Measurements from ENCODE around the gene OR4C11. TPM values are rescaled to one million over a fixed set of nuclear protein-coding genes. Genes with fewer than 3 reads are reported as not detected.

Gene OR4C11, protein sequence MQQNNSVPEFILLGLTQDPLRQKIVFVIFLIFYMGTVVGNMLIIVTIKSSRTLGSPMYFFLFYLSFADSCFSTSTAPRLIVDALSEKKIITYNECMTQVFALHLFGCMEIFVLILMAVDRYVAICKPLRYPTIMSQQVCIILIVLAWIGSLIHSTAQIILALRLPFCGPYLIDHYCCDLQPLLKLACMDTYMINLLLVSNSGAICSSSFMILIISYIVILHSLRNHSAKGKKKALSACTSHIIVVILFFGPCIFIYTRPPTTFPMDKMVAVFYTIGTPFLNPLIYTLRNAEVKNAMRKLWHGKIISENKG
- not detected for total RNA-seq

DNA sequence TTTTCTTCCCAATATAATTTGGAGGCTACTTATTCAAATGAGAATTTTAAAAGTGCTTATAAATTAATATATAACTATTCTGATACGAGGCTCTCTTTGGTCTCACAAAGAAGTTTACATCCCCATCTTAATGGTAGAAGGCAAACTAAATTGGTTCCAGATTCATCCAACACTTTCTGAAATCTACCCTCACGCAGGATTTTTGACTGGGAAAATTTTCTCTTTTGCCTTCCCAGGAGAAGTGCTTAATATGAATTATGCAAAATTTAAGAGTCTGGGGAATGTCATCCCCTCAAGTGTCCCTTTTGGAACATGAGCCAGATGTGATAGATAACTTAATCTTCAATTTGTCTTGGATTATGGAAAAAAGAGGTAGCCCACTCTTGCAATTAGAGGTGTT lies at the start of gene OR4C11:
Gene OR4C11 (minus strand): TSS at position 101 of the 400 bp plus-strand sequence. CDS start 3,272 bp downstream, outside the sequence.
- H3K9me3 ChIP-seq, result no peaks in the 10 kb centered on the region
- H3K4me3 ChIP-seq, result no peak within 1 kb of the TSS
- TF ChIP-seq POLR2A (IDR thresholded peaks at IDR 0.05), result no peak
- TF ChIP-seq, protein P1, sequence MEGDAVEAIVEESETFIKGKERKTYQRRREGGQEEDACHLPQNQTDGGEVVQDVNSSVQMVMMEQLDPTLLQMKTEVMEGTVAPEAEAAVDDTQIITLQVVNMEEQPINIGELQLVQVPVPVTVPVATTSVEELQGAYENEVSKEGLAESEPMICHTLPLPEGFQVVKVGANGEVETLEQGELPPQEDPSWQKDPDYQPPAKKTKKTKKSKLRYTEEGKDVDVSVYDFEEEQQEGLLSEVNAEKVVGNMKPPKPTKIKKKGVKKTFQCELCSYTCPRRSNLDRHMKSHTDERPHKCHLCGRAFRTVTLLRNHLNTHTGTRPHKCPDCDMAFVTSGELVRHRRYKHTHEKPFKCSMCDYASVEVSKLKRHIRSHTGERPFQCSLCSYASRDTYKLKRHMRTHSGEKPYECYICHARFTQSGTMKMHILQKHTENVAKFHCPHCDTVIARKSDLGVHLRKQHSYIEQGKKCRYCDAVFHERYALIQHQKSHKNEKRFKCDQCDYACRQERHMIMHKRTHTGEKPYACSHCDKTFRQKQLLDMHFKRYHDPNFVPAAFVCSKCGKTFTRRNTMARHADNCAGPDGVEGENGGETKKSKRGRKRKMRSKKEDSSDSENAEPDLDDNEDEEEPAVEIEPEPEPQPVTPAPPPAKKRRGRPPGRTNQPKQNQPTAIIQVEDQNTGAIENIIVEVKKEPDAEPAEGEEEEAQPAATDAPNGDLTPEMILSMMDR (IDR thresholded peaks at IDR 0.05), result no peak
- no peaks in the 10 kb centered on the region for H3K4me1 ChIP-seq
- 15 to 49% methylated on average over 2 of the region's 2 CpGs for WGBS, 2 donors
- no peaks in the 10 kb centered on the region for H3K36me3 ChIP-seq
- intact Hi-C loops (cut with DNase I), result no loop called here
- H3K27ac ChIP-seq, result no peak within 1 kb of the TSS
- no peaks in the 10 kb centered on the region for H3K27me3 ChIP-seq
- DNase-seq, result no peak

DNA sequence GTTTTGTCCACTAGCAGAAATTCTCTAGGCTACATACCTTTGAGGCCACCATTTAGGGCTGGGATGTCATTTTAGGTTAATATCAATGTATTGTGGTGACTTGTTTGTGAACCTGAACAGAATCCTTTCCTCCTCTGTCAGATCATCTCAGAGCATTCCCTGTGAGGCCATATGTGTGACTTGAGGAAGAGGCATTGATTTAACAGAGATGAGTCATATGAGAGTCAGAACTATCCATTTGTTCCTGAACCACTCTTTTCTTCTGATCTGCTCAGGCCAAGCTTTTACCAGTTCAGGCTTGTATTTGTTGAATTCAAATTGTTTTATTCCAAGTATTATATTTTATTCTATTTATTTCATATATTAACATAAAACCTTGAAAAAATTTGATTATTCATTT lies 47.7 kb upstream of the OR4C11 start:
- H3K27ac ChIP-seq, result no peak overlapping the region
- TF ChIP-seq, protein P1 (IDR thresholded peaks at IDR 0.05), result no peak
- no peak for TF ChIP-seq POLR2A (IDR thresholded peaks at IDR 0.05)
- H3K9me3 ChIP-seq, result no peaks in the 10 kb centered on the region
- H3K4me1 ChIP-seq, result no peaks in the 10 kb centered on the region
- no peaks in the 10 kb centered on the region for H3K36me3 ChIP-seq
- no peak for DNase-seq
- H3K27me3 ChIP-seq, result no peaks in the 10 kb centered on the region
- H3K4me3 ChIP-seq, result no peak overlapping the region
- intact Hi-C loops (cut with DNase I), result no loop called here

DNA sequence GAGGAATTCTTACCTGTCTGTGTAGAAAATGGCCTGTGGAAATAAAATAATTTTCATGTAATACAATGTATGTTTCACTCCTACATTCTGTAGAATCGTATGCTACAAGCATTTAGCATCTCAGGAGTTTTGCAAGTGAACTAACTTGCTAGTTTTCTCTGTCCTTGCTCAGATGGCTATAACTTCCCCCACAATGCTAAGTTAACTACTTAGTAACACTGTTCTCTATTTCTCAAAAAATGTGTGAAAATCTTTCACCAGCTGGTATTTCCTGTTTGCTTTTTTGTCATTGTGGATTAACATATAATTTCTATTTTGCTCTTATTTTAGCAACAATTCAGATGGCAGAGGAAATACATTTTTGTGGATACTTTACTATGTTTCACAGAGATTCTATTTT lies 45.1 kb upstream of the OR4C11 start:
- Histone ChIP-seq H3K9me3 (no peaks in the 10 kb centered on the region), H3K27me3 (no peaks in the 10 kb centered on the region), H3K36me3 (no peaks in the 10 kb centered on the region), H3K4me1 (no peaks in the 10 kb centered on the region), H3K27ac (no peak overlapping the region), H3K4me3 (no peak overlapping the region)
- TF ChIP-seq, protein P1 (IDR thresholded peaks at IDR 0.05), result no peak
- TF ChIP-seq POLR2A (IDR thresholded peaks at IDR 0.05), result no peak
- intact Hi-C loops (cut with DNase I), result no loop called here
- 43 to 58% methylated on average over 1 of the region's 1 CpG for WGBS, 2 donors
- no peak for DNase-seq

DNA sequence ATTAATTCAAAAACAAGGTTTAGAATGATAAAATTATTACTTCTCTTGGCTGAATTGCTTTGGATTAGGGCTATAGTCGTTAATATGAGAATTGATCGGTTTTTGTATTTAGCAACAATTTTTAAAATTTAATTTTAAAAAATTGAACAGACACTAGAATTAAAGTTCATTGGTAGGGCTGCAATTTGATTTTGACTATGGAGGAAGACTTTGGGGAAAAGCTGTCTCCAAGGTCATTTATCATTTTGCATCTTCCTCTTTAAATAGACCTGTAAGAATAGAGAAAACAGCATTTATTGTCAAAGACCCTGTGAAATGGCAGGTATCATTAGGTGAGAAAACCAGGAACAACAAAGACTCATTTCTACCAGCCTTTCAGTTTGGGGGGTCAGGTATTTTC lies 40.6 kb upstream of the OR4C11 start, which contains the start of gene OR4S2:
Gene OR4S2 (plus strand): TSS at position 301 of the 400 bp plus-strand sequence. CDS start 2,577 bp downstream, outside the sequence.
- no peak for TF ChIP-seq POLR2A (IDR thresholded peaks at IDR 0.05)
- H3K36me3 ChIP-seq, result no peaks in the 10 kb centered on the region
- H3K4me3 ChIP-seq, result no peak within 1 kb of the TSS
- intact Hi-C loops (cut with DNase I), result no loop called here
- no peak within 1 kb of the TSS for H3K27ac ChIP-seq
- no peaks in the 10 kb centered on the region for H3K9me3 ChIP-seq
- 68 to 71% methylated on average over 2 of the region's 2 CpGs for WGBS, 2 donors
- DNase-seq, result no peak
- no peaks in the 10 kb centered on the region for H3K27me3 ChIP-seq
- no peaks in the 10 kb centered on the region for H3K4me1 ChIP-seq

DNA sequence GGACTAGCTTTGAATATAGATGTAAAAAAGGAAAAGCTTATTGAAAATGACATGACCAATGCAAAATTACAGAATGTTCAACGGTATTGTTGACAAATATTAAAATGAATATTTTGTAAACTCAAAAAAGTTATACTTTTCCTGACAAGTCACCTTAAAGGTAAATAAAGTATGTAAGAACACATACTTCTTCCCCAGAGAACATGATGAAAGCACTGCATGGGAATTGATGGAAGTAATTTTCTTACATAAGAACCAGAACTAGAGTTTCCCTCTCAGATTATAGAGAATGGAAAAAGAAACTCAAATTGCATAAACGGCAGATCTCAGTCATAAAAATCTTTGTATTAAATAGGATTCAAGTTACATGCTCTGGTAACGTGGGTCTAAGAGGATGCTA lies 27.4 kb upstream of the OR4C11 start, which contains the start of gene OR4P4:
Gene OR4P4 (plus strand): TSS at position 301 of the 400 bp plus-strand sequence.
- intact Hi-C loops (cut with DNase I), result no loop called here
- WGBS, 2 donors, result 37 to 39% methylated on average over 3 of the region's 3 CpGs
- TF ChIP-seq POLR2A (IDR thresholded peaks at IDR 0.05), result no peak
- TF ChIP-seq, protein P1 (IDR thresholded peaks at IDR 0.05), result no peak
- H3K27ac ChIP-seq, result no peak within 1 kb of the TSS
- H3K9me3 ChIP-seq, result no peaks in the 10 kb centered on the region
- H3K27me3 ChIP-seq, result no peaks in the 10 kb centered on the region
- H3K4me1 ChIP-seq, result no peaks in the 10 kb centered on the region
- no peak within 1 kb of the TSS for H3K4me3 ChIP-seq
- DNase-seq, result no peak
- H3K36me3 ChIP-seq, result no peaks in the 10 kb centered on the region

Measured in esophagus squamous epithelium (tissue), 5 donors.